GM12878 (cell line): ENCODE data around the gene ARHGAP32. TPM values are rescaled to one million over a fixed set of nuclear protein-coding genes. Genes with fewer than 3 reads are reported as not detected.

Experiments
- ATAC-seq: fragments of 200-7000 bp; cut with Tn5 transposase; 3 replicates; pipeline ENCODE4 v1.9.1; 2020; ENCODE audit warnings: mild to moderate bottlenecking, moderate library complexity
- BruUV-seq: library from RNA; stranded (reverse); fragments of 400-500 nt; replicated peaks from 2 replicates; lab custom pipeline; 2021; lab: Mats Ljungman, UMichigan
- CTCF ChIA-PET: fragments of 300-600 bp; sonication (Branson Sonifier 250); formaldehyde crosslinking; extraction: SDS; loops from one replicate; lab custom pipeline; 2021; ENCODE audit warnings: inconsistent platforms; lab: Yijun Ruan, JAX
- POLR2A ChIA-PET: fragments of 350-600 bp; formaldehyde crosslinking; extraction: SDS; loops from one replicate; lab custom pipeline; 2021; ENCODE audit warnings: inconsistent platforms; lab: Charles Lee
- RAD21 ChIA-PET: fragments of 300-600 bp; sonication (Branson Sonifier 250); formaldehyde crosslinking; loops from one replicate; lab custom pipeline; 2023; ENCODE audit warnings: antibody characterized with exemption; ENCODE audit not compliant: unreplicated experiment; lab: Charles Lee
- SMC1A ChIA-PET: fragments of 300-600 bp; sonication (Branson Sonifier 250); formaldehyde crosslinking; loops from one replicate; lab custom pipeline; 2023; ENCODE audit not compliant: unreplicated experiment, uncharacterized antibody; lab: Charles Lee
- DNase-seq: peaks from one replicate; pipeline ENCODE4 v3.0.0-alpha.2; 2011; ENCODE audit warnings: low read depth, low spot score
- FAIRE-seq: peaks from 3 replicates; lab custom pipeline; 2011; peaks lifted over from hg19 to GRCh38; lab: Jason Lieb, UNC
- H2AFZ ChIP-seq: 2 replicates; pipeline ENCODE4 v1.6.0; 2011; ENCODE audit warnings: low read depth, low read length, control low read depth; ENCODE audit not compliant: control insufficient read depth
- H3K27ac ChIP-seq: 2 replicates; pipeline ENCODE4 v1.5.1; 2011; ENCODE audit warnings: control low read depth; ENCODE audit not compliant: control insufficient read depth, insufficient read depth
- H3K27me3 ChIP-seq, 2 experiments: replicated peaks in 1 of 2; 2 replicates each; pipeline versions ENCODE4 v1.6.0 to v1.6.1; 2011; ENCODE audit warnings: low read length in 1 of 2; ENCODE audit not compliant: control insufficient read depth in 2 of 2, insufficient read depth in 2 of 2
- H3K36me3 ChIP-seq, 2 experiments: 2 replicates each; pipeline ENCODE4 v1.5.1; 2011; ENCODE audit warnings: low read length in 1 of 2; ENCODE audit not compliant: control insufficient read depth in 2 of 2, insufficient read depth in 2 of 2
- H3K4me1 ChIP-seq: 2 replicates; pipeline ENCODE4 v1.6.1; 2011; ENCODE audit warnings: mild to moderate bottlenecking, low read length, moderate library complexity, mixed read lengths; ENCODE audit not compliant: control insufficient read depth, insufficient read depth
- H3K4me2 ChIP-seq: 2 replicates; pipeline ENCODE4 v1.6.0; 2011; ENCODE audit warnings: control low read depth; ENCODE audit not compliant: control insufficient read depth, insufficient read depth
- H3K4me3 ChIP-seq: fragments of 200-600 bp; sonication (generic); 2 replicates; pipeline ENCODE4 v1.5.1; 2016
- H3K79me2 ChIP-seq: 2 replicates; pipeline ENCODE4 v1.6.0; 2011; ENCODE audit warnings: low read length; ENCODE audit not compliant: control insufficient read depth, insufficient read depth
- H3K9ac ChIP-seq: 2 replicates; pipeline ENCODE4 v1.8.0; 2011; ENCODE audit warnings: low read length, control low read depth, mixed read lengths; ENCODE audit not compliant: control insufficient read depth, insufficient read depth
- H3K9me3 ChIP-seq: replicated peaks from 3 replicates; pipeline ENCODE4 v1.5.1; 2011; ENCODE audit warnings: mild to moderate bottlenecking, low read length; ENCODE audit not compliant: control insufficient read depth, insufficient read depth
- H4K20me1 ChIP-seq: 2 replicates; pipeline ENCODE4 v1.6.0; 2011; ENCODE audit not compliant: control insufficient read depth, insufficient read depth
- BRCA1 ChIP-seq: IDR thresholded peaks from 2 replicates; pipeline ENCODE4 v1.6.1; 2011; ENCODE audit warnings: low read depth, low read length, improper control_type of control experiment
- CBX5 ChIP-seq: sonication (generic); IDR thresholded peaks from 2 replicates; pipeline ENCODE4 v1.6.1; 2016; ENCODE audit warnings: low read depth, moderate library complexity, mild to moderate bottlenecking, inconsistent platforms
- CEBPZ ChIP-seq: fragments of 150-350 bp; IDR thresholded peaks from 2 replicates; pipeline ENCODE4 v1.6.1; 2016; ENCODE audit warnings: low read depth, low read length
- CTCF ChIP-seq, 3 experiments: IDR thresholded peaks in 2 of 3; conservative IDR thresholded peaks in 1 of 3; 2 replicates each; pipeline ENCODE4 v1.5.1; 2011; ENCODE audit warnings: low read depth in 3 of 3, low read length in 3 of 3, mild to moderate bottlenecking in 3 of 3, control low read depth in 2 of 3, moderate library complexity in 2 of 3, inconsistent platforms in 1 of 3, mixed read lengths in 1 of 3; ENCODE audit not compliant: control insufficient read depth in 2 of 3, insufficient read depth in 1 of 3; ENCODE audit errors: extremely low read depth in 1 of 3
- EGR1 ChIP-seq, 2 experiments: IDR thresholded peaks; 1 replicate in 1 of 2; 2 replicates in 1 of 2; pipeline ENCODE4 v1.6.1; 2011 to 2012; ENCODE audit warnings: low read depth in 2 of 2, low read length in 2 of 2, borderline replicate concordance in 1 of 2, mild to moderate bottlenecking in 1 of 2, moderate library complexity in 1 of 2
- FOXM1 ChIP-seq: IDR thresholded peaks from 2 replicates; pipeline ENCODE4 v1.6.1; 2012; ENCODE audit warnings: low read depth, mild to moderate bottlenecking, inconsistent platforms, low read length, moderate library complexity
- IKZF1 ChIP-seq: fragments of 450-650 bp; conservative IDR thresholded peaks from 2 replicates; pipeline ENCODE4 v1.6.1; 2017; ENCODE audit warnings: antibody characterized with exemption, mild to moderate bottlenecking
- KAT2A ChIP-seq: conservative IDR thresholded peaks from 2 replicates; pipeline ENCODE4 v1.6.1; 2011; ENCODE audit warnings: low read depth, low read length; ENCODE audit not compliant: control insufficient read depth
- NFXL1 ChIP-seq: fragments of 450-650 bp; IDR thresholded peaks from 2 replicates; pipeline ENCODE4 v1.6.1; 2017; ENCODE audit warnings: antibody characterized with exemption, mild to moderate bottlenecking, borderline replicate concordance
- NR2C2 ChIP-seq: IDR thresholded peaks from 2 replicates; pipeline ENCODE4 v1.6.1; 2011; ENCODE audit warnings: borderline replicate concordance, low read depth; ENCODE audit not compliant: control insufficient read depth, insufficient read length
- PAX8 ChIP-seq: fragments of 450-650 bp; IDR thresholded peaks from 2 replicates; pipeline ENCODE4 v1.6.1; 2017; ENCODE audit warnings: mild to moderate bottlenecking, moderate library complexity
- POLR2A ChIP-seq: IDR thresholded peaks from 2 replicates; pipeline ENCODE4 v1.6.1; 2011; ENCODE audit warnings: low read depth, mild to moderate bottlenecking, low read length
- RUNX3 ChIP-seq: IDR thresholded peaks from 2 replicates; pipeline ENCODE4 v1.6.1; 2012; ENCODE audit warnings: low read length, inconsistent platforms
- SIX5 ChIP-seq: IDR thresholded peaks from 2 replicates; pipeline ENCODE4 v1.6.1; 2011; ENCODE audit warnings: mild to moderate bottlenecking, low read depth, low read length, moderate library complexity; ENCODE audit not compliant: severe bottlenecking
- SPI1 ChIP-seq: IDR thresholded peaks from 2 replicates; pipeline ENCODE4 v1.6.1; 2011; ENCODE audit warnings: low read depth, mild to moderate bottlenecking, low read length, moderate library complexity, borderline replicate concordance; ENCODE audit not compliant: insufficient read depth
- TARDBP ChIP-seq: IDR thresholded peaks from 2 replicates; pipeline ENCODE4 v1.6.1; 2016; ENCODE audit warnings: borderline replicate concordance
- ZNF24 ChIP-seq: fragments of 450-650 bp; IDR thresholded peaks from 2 replicates; pipeline ENCODE4 v1.6.1; 2017; ENCODE audit warnings: antibody characterized with exemption, mild to moderate bottlenecking
- ZNF622 ChIP-seq: fragments of 450-650 bp; IDR thresholded peaks from 2 replicates; pipeline ENCODE4 v1.6.1; 2017; ENCODE audit warnings: mild to moderate bottlenecking, inconsistent platforms
- WGBS: methylation state at CpG from one replicate; pipeline ENCODE4 v1.1.6; 2016; ENCODE audit warnings: low lambda C conversion rate; ENCODE audit not compliant: insufficient replicate concordance, insufficient coverage; ENCODE audit errors: missing lambda C conversion rate; 5-methylcytosine and 5-hydroxymethylcytosine counted together
- in situ Hi-C: fragments of 300-500 bp; cut with MboI; formaldehyde crosslinking; loops from 9 replicates; pipeline ENCODE4 v1.14.3; 2018; ENCODE audit warnings: mixed read lengths
- intact Hi-C: fragments of 100-400 bp; cut with micrococcal nuclease; formaldehyde crosslinking; loops from one replicate; pipeline ENCODE4 v1.14.2; 2022; ENCODE audit not compliant: unreplicated experiment
- polyA plus RNA-seq, 11 experiments: library from polyadenylated mRNA; depleted of rRNA in 4 of 11; unstranded in 6 of 11; stranded (reverse) in 5 of 11; fragments of >200 nt; fragmentation: Nextera tagmentation in 4 of 11; fragmentation: Illumina TruSeq in 1 of 11; extraction: Ambion mirVana in 4 of 11; extraction: Trizol in 1 of 11; gene quantifications; 1 replicate in 1 of 11; 2 replicates in 10 of 11; pipeline versions ENCODE4 v1.2.1 to v1.2.3, GENCODE V29; 2011 to 2016; ENCODE audit warnings: inconsistent platforms in 2 of 11, missing spikeins in 2 of 11, low read depth in 1 of 11
- total RNA-seq, 4 experiments: library from RNA; depleted of rRNA in 3 of 4; stranded (reverse); fragments of >200 nt in 3 of 4; fragmentation: Illumina TruSeq in 1 of 4; extraction: Trizol in 1 of 4; gene quantifications; 2 replicates each; pipeline versions ENCODE4 v1.2.1 to v1.2.3, GENCODE V29; 2013 to 2021

Gene ARHGAP32
- total and polyA plus RNA-seq, 10 of the 15 experiments (the other 5 are each of a cell fraction or from before 2014, with no cell fraction given): under 0.01 to 0.46 (median 0.12) TPM; not detected in 1

GRCh38 chr11:128924104-128924503 lies 268.0 kb downstream of the ARHGAP32 start:
- no peak for TF ChIP-seq TARDBP
- TF ChIP-seq NFXL1: no peak
- TF ChIP-seq CTCF (IDR thresholded peaks at IDR 0.05 in 2 of 3, conservative IDR thresholded peaks at IDR 0.05 in 1 of 3; ENCODE audit: control insufficient read depth in 2 of 3, extremely low read depth in 1 of 3, insufficient read depth in 1 of 3, low read depth in 3 of 3, low read length in 3 of 3): no peak
- TF ChIP-seq CEBPZ: no peak
- TF ChIP-seq ZNF24: no peak
- no peak for TF ChIP-seq SPI1
- no peak for TF ChIP-seq IKZF1
- TF ChIP-seq RUNX3: no peak
- no peak for TF ChIP-seq PAX8
- no peak for TF ChIP-seq ZNF622
- no peak for TF ChIP-seq EGR1 (IDR thresholded peaks at IDR 0.05; ENCODE audit: borderline replicate concordance in 1 of 2, low read depth in 2 of 2, low read length in 2 of 2)
- TF ChIP-seq NR2C2: no peak
- no peak for TF ChIP-seq SIX5
- TF ChIP-seq FOXM1: no peak
- TF ChIP-seq CBX5: no peak
- TF ChIP-seq KAT2A: no peak
- TF ChIP-seq BRCA1: no peak
- TF ChIP-seq POLR2A: no peak
- TF ChIP-seq, all 136 proteins: peak for 0
- H3K9me3 ChIP-seq: no peaks in the 10 kb centered on the region
- no TSS peak for BruUV-seq
- H3K36me3 ChIP-seq: no peaks in the 10 kb centered on the region
- H3K4me3 ChIP-seq: no peak overlapping the region
- no peak for ATAC-seq
- DNase-seq: no peak
- H3K79me2 ChIP-seq: no peaks in the 10 kb centered on the region
- RAD21 ChIA-PET: no interaction called here
- intact Hi-C loops: no loop called here
- H3K27ac ChIP-seq: no peak overlapping the region
- in situ Hi-C loops: no loop called here
- H3K27me3 ChIP-seq: no peaks in the 10 kb centered on the region
- POLR2A ChIA-PET: no interaction called here
- FAIRE-seq: no peak
- SMC1A ChIA-PET: interaction anchor here (1.2 kb wide), 1 partner anchor 31 kb away, joined by 3 read pairs; no protein-coding TSS in a partner anchor
- H2AFZ ChIP-seq: no peak overlapping the region
- no peak overlapping the region for H3K9ac ChIP-seq
- H4K20me1 ChIP-seq: no peaks in the 10 kb centered on the region
- 49% methylated on average over 7 of the region's 7 CpGs for WGBS
- CTCF ChIA-PET: interaction anchor here (0.6 to 2.7 kb wide), 4 partner anchors 18 to 66 kb away, joined by 3 to 8 read pairs (median 6); no protein-coding TSS in a partner anchor
- H3K4me1 ChIP-seq: peaks cover 1% of the 10 kb centered on the region
- H3K4me2 ChIP-seq: no peak overlapping the region
